Neural cell (in vitro differentiated cells): ENCODE measurements around the gene CLSTN2. TPM values are rescaled to one million over a fixed set of nuclear protein-coding genes. Genes with fewer than 3 reads are reported as not detected.

Experiments
- H2AFZ ChIP-seq: fragments of 200-600, 300-800 bp; sonication (generic), shearing (Covaris generic); 2 replicates; pipeline ENCODE4 v1.6.0; 2014; ENCODE audit warnings: low read depth, mild to moderate bottlenecking, antibody characterized with exemption, low read length, moderate library complexity
- H3F3A ChIP-seq: fragments of 200-600 bp; shearing (Covaris generic); 2 replicates; pipeline ENCODE4 v1.6.1; 2016; ENCODE audit warnings: mild to moderate bottlenecking, moderate library complexity, mixed read lengths, antibody characterized with exemption, low read length; ENCODE audit not compliant: insufficient read depth, poor library complexity, severe bottlenecking
- H3K27ac ChIP-seq: fragments of 200-600, 300-800 bp; sonication (generic), shearing (Covaris generic); 2 replicates; pipeline ENCODE4 v1.5.1; 2014; ENCODE audit warnings: mild to moderate bottlenecking, low read length, moderate library complexity
- H3K27me3 ChIP-seq: fragments of 300-800, 200-600 bp; sonication (generic), shearing (Covaris generic); 2 replicates; pipeline ENCODE4 v1.6.0; 2014; ENCODE audit warnings: mild to moderate bottlenecking, low read depth, low read length, moderate library complexity; ENCODE audit not compliant: insufficient read depth
- H3K36me3 ChIP-seq: fragments of 300-800, 200-600 bp; sonication (generic), shearing (Covaris generic); 2 replicates; pipeline ENCODE4 v1.5.1; 2014; ENCODE audit warnings: mild to moderate bottlenecking, antibody characterized with exemption, low read length, moderate library complexity; ENCODE audit not compliant: insufficient read depth
- H3K4me2 ChIP-seq: fragments of 300-800, 200-600 bp; sonication (generic), shearing (Covaris generic); 2 replicates; pipeline ENCODE4 v1.6.0; 2014; ENCODE audit warnings: mild to moderate bottlenecking, low read length
- H3K4me3 ChIP-seq: fragments of 300-800, 200-600 bp; sonication (generic), shearing (Covaris generic); 2 replicates; pipeline ENCODE4 v1.5.1; 2014; ENCODE audit warnings: mild to moderate bottlenecking, low read length, moderate library complexity
- H3K79me2 ChIP-seq: fragments of 200-600 bp; shearing (Covaris generic); replicated peaks from 2 replicates; pipeline ENCODE4 v1.6.0; 2014; ENCODE audit warnings: mild to moderate bottlenecking, low read length, moderate library complexity; ENCODE audit not compliant: insufficient read depth
- H3K9ac ChIP-seq: fragments of 300-800, 200-600 bp; sonication (generic), shearing (Covaris generic); 2 replicates; pipeline ENCODE4 v1.6.1; 2016; ENCODE audit warnings: mild to moderate bottlenecking, low read length, mixed read lengths
- H3K9me2 ChIP-seq: fragments of 200-600 bp; shearing (Covaris generic); 2 replicates; pipeline ENCODE4 v1.6.1; 2016; ENCODE audit warnings: mild to moderate bottlenecking, low read length, mixed read lengths; ENCODE audit not compliant: insufficient read depth
- H3K9me3 ChIP-seq: fragments of 200-600, 300-800 bp; sonication (generic), shearing (Covaris generic); 2 replicates; pipeline ENCODE4 v1.6.1; 2016; ENCODE audit warnings: mild to moderate bottlenecking, mixed run types, low read length, moderate library complexity, mixed read lengths
- H4K20me1 ChIP-seq: fragments of 200-600 bp; shearing (Covaris generic); 2 replicates; pipeline ENCODE4 v1.6.1; 2016; ENCODE audit warnings: mild to moderate bottlenecking, mixed run types; ENCODE audit not compliant: insufficient read depth
- EP300 ChIP-seq: fragments of 450-650 bp; conservative IDR thresholded peaks from 2 replicates; pipeline ENCODE4 v1.6.1; 2014; ENCODE audit warnings: antibody characterized with exemption, mild to moderate bottlenecking, moderate library complexity; ENCODE audit not compliant: poor library complexity, severe bottlenecking
- EZH2 ChIP-seq: fragments of 200-600, 300-800 bp; shearing (Covaris generic), sonication (generic); IDR thresholded peaks from 2 replicates; pipeline ENCODE4 v1.6.1; 2014; ENCODE audit warnings: antibody characterized with exemption, low read length, borderline replicate concordance, mild to moderate bottlenecking; ENCODE audit not compliant: insufficient read depth, poor library complexity, severe bottlenecking
- MXI1 ChIP-seq: fragments of 450-650 bp; conservative IDR thresholded peaks from 2 replicates; pipeline ENCODE4 v1.6.1; 2014; ENCODE audit warnings: antibody characterized with exemption, mild to moderate bottlenecking; ENCODE audit not compliant: poor library complexity, severe bottlenecking
- POLR2AphosphoS5 ChIP-seq: IDR thresholded peaks from 2 replicates; pipeline ENCODE4 v1.6.1; 2012
- RAD21 ChIP-seq: fragments of 450-650 bp; conservative IDR thresholded peaks from 2 replicates; pipeline ENCODE4 v1.6.1; 2014; ENCODE audit warnings: antibody characterized with exemption, mild to moderate bottlenecking, moderate library complexity
- REST ChIP-seq: IDR thresholded peaks from 2 replicates; pipeline ENCODE4 v1.6.1; 2012; ENCODE audit warnings: borderline replicate concordance
- SMC3 ChIP-seq: fragments of 450-650 bp; conservative IDR thresholded peaks from 2 replicates; pipeline ENCODE4 v1.6.1; 2014; ENCODE audit warnings: antibody characterized with exemption, mild to moderate bottlenecking, moderate library complexity; ENCODE audit not compliant: poor library complexity
- TAF1 ChIP-seq: IDR thresholded peaks from 2 replicates; pipeline ENCODE4 v1.6.1; 2012; ENCODE audit warnings: low read depth
- polyA plus RNA-seq: library from polyadenylated mRNA; depleted of rRNA; stranded (reverse); fragments of >200 nt; gene quantifications from 2 replicates; pipeline ENCODE4 v1.2.3, GENCODE V29; 2014
- TF ChIP-seq, protein P1 (sequence below): fragments of 450-650 bp; IDR thresholded peaks from 2 replicates; pipeline ENCODE4 v1.5.1; 2014; ENCODE audit warnings: antibody characterized with exemption, mild to moderate bottlenecking, moderate library complexity; ENCODE audit not compliant: poor library complexity, severe bottlenecking

Gene CLSTN2
- polyA plus RNA-seq, 1 donor from 2014 or later, result 10.7 TPM

GRCh38 chr3:140465988-140466387 is 531.0 kb downstream of the CLSTN2 start:
- H3F3A ChIP-seq, result no peaks in the 10 kb centered on the region
- H3K4me2 ChIP-seq, result no peak overlapping the region
- no peaks in the 10 kb centered on the region for H3K9me2 ChIP-seq
- no peak overlapping the region for H3K9ac ChIP-seq
- H3K27ac ChIP-seq, result no peak overlapping the region
- no peaks in the 10 kb centered on the region for H3K9me3 ChIP-seq
- H4K20me1 ChIP-seq, result no peaks in the 10 kb centered on the region
- no peak for TF ChIP-seq TAF1
- TF ChIP-seq, protein P1, sequence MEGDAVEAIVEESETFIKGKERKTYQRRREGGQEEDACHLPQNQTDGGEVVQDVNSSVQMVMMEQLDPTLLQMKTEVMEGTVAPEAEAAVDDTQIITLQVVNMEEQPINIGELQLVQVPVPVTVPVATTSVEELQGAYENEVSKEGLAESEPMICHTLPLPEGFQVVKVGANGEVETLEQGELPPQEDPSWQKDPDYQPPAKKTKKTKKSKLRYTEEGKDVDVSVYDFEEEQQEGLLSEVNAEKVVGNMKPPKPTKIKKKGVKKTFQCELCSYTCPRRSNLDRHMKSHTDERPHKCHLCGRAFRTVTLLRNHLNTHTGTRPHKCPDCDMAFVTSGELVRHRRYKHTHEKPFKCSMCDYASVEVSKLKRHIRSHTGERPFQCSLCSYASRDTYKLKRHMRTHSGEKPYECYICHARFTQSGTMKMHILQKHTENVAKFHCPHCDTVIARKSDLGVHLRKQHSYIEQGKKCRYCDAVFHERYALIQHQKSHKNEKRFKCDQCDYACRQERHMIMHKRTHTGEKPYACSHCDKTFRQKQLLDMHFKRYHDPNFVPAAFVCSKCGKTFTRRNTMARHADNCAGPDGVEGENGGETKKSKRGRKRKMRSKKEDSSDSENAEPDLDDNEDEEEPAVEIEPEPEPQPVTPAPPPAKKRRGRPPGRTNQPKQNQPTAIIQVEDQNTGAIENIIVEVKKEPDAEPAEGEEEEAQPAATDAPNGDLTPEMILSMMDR, result no peak
- TF ChIP-seq REST, result no peak
- no peak for TF ChIP-seq SMC3
- no peak for TF ChIP-seq EP300
- no peak for TF ChIP-seq POLR2AphosphoS5
- no peak for TF ChIP-seq EZH2
- H2AFZ ChIP-seq, result no peak overlapping the region
- H3K36me3 ChIP-seq, result no peaks in the 10 kb centered on the region
- no peak overlapping the region for H3K4me3 ChIP-seq
- H3K27me3 ChIP-seq, result no peaks in the 10 kb centered on the region
- H3K79me2 ChIP-seq, result no peaks in the 10 kb centered on the region

- no peak overlapping the region for H3K4me3 ChIP-seq
- H3K36me3 ChIP-seq, result no peaks in the 10 kb centered on the region
- no peaks in the 10 kb centered on the region for H3K9me2 ChIP-seq
- H3K9ac ChIP-seq, result no peak overlapping the region
- no peaks in the 10 kb centered on the region for H3F3A ChIP-seq
- H3K4me2 ChIP-seq, result no peak overlapping the region
- no peaks in the 10 kb centered on the region for H3K79me2 ChIP-seq
- H3K9me3 ChIP-seq, result no peaks in the 10 kb centered on the region
- H3K27me3 ChIP-seq, result no peaks in the 10 kb centered on the region
- TF ChIP-seq EP300 (no peak), TAF1 (no peak), REST (no peak), SMC3 (no peak), EZH2 (no peak), POLR2AphosphoS5 (no peak), MXI1 (no peak), RAD21 (no peak)
- TF ChIP-seq, protein P1, result no peak
- H3K27ac ChIP-seq, result no peak overlapping the region
- no peak overlapping the region for H2AFZ ChIP-seq
- no peaks in the 10 kb centered on the region for H4K20me1 ChIP-seq
Observed at GRCh38 chr3:140466535-140466934, 531.5 kb downstream of the CLSTN2 start.
